Measurements from ENCODE around the gene FBXL17. TPM values are rescaled to one million over a fixed set of nuclear protein-coding genes. Genes with fewer than 3 reads are reported as not detected.

Gene FBXL17
- total RNA-seq, 4 donors from 2014 or later, result 10.7 to 31.6 (median 22.1) TPM

GRCh38 chr5:107958861-107959260, 423.0 kb downstream of the FBXL17 start:
- TF ChIP-seq CTCF (IDR thresholded peaks at IDR 0.05), result no peak
- TF ChIP-seq POLR2A (IDR thresholded peaks at IDR 0.05), result no peak
- H3K27me3 ChIP-seq, result no peaks in the 10 kb centered on the region
- H3K27ac ChIP-seq, result no peak overlapping the region
- H3K4me1 ChIP-seq, result no peaks in the 10 kb centered on the region
- DNase-seq, result no peak
- no peaks in the 10 kb centered on the region for H3K36me3 ChIP-seq
- no peaks in the 10 kb centered on the region for H3K9me3 ChIP-seq
- H3K4me3 ChIP-seq, result no peak overlapping the region

- no peaks in the 10 kb centered on the region for H3K4me1 ChIP-seq
- H3K9me3 ChIP-seq, result no peaks in the 10 kb centered on the region
- H3K27me3 ChIP-seq, result no peaks in the 10 kb centered on the region
- no peak for TF ChIP-seq POLR2A (IDR thresholded peaks at IDR 0.05)
- TF ChIP-seq CTCF (IDR thresholded peaks at IDR 0.05), result no peak
- H3K27ac ChIP-seq, result no peak overlapping the region
- no peak for DNase-seq
- no peak overlapping the region for H3K4me3 ChIP-seq
- no peaks in the 10 kb centered on the region for H3K36me3 ChIP-seq
Measured at GRCh38 chr5:107958432-107958831, 423.5 kb downstream of the FBXL17 start.

- Histone ChIP-seq H3K9me3 (no peaks in the 10 kb centered on the region), H3K4me1 (no peaks in the 10 kb centered on the region), H3K27ac (no peak overlapping the region), H3K27me3 (no peaks in the 10 kb centered on the region), H3K4me3 (no peak overlapping the region), H3K36me3 (no peaks in the 10 kb centered on the region)
- no peak for DNase-seq
- TF ChIP-seq POLR2A (IDR thresholded peaks at IDR 0.05) (no peak), CTCF (IDR thresholded peaks at IDR 0.05) (no peak)
Measured at GRCh38 chr5:107957051-107957450, 424.8 kb downstream of the FBXL17 start.

GRCh38 chr5:107955321-107955720, 426.6 kb downstream of the FBXL17 start:
- DNase-seq, result no peak
- Histone ChIP-seq H3K36me3 (no peaks in the 10 kb centered on the region), H3K27me3 (no peaks in the 10 kb centered on the region), H3K4me1 (no peaks in the 10 kb centered on the region), H3K9me3 (no peaks in the 10 kb centered on the region), H3K27ac (no peak overlapping the region), H3K4me3 (no peak overlapping the region)
- TF ChIP-seq POLR2A (IDR thresholded peaks at IDR 0.05) (no peak), CTCF (IDR thresholded peaks at IDR 0.05) (no peak)

- no peak overlapping the region for H3K4me3 ChIP-seq
- no peak overlapping the region for H3K27ac ChIP-seq
- no peaks in the 10 kb centered on the region for H3K36me3 ChIP-seq
- no peaks in the 10 kb centered on the region for H3K9me3 ChIP-seq
- no peaks in the 10 kb centered on the region for H3K27me3 ChIP-seq
- no peak for DNase-seq
- no peak for TF ChIP-seq POLR2A (IDR thresholded peaks at IDR 0.05)
- TF ChIP-seq CTCF (IDR thresholded peaks at IDR 0.05), result no peak
- no peaks in the 10 kb centered on the region for H3K4me1 ChIP-seq
Measured at GRCh38 chr5:107954254-107954653, 427.6 kb downstream of the FBXL17 start.

GRCh38 chr5:107952450-107952849, 429.4 kb downstream of the FBXL17 start:
- Histone ChIP-seq H3K9me3 (no peaks in the 10 kb centered on the region), H3K27me3 (no peaks in the 10 kb centered on the region), H3K4me3 (no peak overlapping the region), H3K27ac (no peak overlapping the region), H3K4me1 (no peaks in the 10 kb centered on the region), H3K36me3 (no peaks in the 10 kb centered on the region)
- DNase-seq, result no peak
- TF ChIP-seq CTCF (IDR thresholded peaks at IDR 0.05) (no peak), POLR2A (IDR thresholded peaks at IDR 0.05) (no peak)

Data from Peyer's patch (tissue), 4 donors.